Bronchus fibroblast of lung (primary cell): ENCODE results near the gene SELENOO. TPM values are rescaled to one million over a fixed set of nuclear protein-coding genes. Genes with fewer than 3 reads are reported as not detected.

ENCODE experiments used
- total RNA-seq: library from RNA; depleted of rRNA; stranded (reverse); fragments of >200 nt; gene quantifications from 2 replicates; pipeline ENCODE4 v1.2.3, GENCODE V29; 2015

SELENOO gene, protein sequence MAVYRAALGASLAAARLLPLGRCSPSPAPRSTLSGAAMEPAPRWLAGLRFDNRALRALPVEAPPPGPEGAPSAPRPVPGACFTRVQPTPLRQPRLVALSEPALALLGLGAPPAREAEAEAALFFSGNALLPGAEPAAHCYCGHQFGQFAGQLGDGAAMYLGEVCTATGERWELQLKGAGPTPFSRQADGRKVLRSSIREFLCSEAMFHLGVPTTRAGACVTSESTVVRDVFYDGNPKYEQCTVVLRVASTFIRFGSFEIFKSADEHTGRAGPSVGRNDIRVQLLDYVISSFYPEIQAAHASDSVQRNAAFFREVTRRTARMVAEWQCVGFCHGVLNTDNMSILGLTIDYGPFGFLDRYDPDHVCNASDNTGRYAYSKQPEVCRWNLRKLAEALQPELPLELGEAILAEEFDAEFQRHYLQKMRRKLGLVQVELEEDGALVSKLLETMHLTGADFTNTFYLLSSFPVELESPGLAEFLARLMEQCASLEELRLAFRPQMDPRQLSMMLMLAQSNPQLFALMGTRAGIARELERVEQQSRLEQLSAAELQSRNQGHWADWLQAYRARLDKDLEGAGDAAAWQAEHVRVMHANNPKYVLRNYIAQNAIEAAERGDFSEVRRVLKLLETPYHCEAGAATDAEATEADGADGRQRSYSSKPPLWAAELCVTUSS
- total RNA-seq = 22.7 and 24.9 TPM in 2 replicates

DNA sequence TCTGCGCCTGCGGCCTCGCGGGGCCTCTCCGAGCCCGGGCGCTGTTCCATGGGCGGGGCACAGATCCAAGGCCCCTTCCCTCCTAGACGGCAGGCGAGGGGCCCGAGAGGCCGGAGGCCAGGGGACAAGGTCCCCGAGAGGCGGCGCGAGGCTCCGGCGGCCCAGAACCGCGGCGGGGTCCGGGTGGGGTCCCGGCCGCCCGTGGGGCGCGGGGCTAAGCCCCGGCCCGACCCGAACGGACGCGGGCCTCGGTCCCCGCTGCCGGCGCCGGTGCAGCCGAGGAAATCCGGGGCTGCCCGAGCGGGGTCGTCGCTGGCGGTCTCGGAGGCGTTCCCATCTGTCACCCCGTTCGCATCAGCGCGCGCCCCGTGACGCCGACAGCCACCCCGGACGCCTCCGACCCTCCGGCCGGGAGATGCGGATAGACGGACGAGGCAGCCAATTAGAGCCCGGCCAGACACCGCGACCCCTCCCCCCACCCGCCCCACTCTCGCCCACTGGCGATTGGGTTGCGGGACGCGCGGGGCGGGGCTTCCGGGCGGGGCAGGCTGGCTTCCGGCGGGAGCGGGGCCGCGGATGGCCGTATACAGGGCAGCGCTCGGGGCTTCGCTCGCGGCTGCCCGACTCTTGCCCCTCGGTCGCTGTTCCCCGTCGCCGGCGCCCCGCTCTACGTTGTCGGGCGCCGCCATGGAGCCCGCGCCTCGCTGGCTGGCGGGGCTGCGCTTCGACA is at the start of gene SELENOO:
TSS of gene SELENOO (plus strand) at position 551 of the 730 bp plus-strand sequence. CDS start at position 577, 26 bp downstream.

DNA sequence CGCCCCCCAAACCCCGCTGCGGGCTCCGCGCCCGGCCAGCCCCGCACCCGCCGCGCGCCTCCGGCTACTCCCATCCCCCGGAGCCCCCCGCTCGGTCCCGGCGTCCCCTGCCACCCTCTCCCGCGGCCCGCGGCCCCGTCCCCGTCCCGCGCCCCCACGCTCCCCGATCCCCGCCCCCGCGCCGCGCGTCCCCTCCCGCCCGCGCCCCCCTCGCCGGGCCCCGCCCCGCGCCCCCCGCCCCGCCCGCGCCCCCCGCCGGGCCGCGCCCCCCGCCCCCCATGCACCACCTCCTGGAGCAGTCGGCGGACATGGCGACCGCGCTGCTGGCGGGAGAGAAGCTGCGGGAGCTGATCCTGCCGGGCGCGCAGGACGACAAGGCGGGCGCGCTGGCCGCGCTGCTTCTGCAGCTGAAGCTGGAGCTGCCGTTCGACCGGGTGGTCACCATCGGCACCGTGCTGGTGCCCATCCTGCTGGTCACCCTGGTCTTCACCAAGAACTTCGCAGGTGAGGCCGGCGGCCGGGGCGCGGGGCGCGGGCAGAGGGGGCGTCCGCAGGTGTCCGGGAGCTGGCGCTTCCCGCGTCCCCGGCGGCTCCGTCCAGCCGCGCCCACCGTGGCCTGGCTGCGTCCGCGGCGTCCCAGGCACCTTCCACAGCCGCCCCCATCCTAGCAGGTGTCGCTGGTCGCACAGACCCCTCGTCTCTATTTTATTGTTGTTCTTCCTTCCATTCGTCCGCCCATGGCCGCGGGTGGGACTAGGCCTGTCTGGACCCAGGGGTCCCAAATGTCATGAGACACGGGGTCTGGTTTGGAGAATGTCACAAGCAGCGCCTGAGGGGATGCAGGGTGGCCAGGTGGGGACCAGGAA is 30.1 kb upstream of the SELENOO start, which contains the start of gene PANX2:
TSS of gene PANX2 (plus strand) at position 279 of the 866 bp plus-strand sequence. CDS start at position 279, 0 bp downstream.

DNA sequence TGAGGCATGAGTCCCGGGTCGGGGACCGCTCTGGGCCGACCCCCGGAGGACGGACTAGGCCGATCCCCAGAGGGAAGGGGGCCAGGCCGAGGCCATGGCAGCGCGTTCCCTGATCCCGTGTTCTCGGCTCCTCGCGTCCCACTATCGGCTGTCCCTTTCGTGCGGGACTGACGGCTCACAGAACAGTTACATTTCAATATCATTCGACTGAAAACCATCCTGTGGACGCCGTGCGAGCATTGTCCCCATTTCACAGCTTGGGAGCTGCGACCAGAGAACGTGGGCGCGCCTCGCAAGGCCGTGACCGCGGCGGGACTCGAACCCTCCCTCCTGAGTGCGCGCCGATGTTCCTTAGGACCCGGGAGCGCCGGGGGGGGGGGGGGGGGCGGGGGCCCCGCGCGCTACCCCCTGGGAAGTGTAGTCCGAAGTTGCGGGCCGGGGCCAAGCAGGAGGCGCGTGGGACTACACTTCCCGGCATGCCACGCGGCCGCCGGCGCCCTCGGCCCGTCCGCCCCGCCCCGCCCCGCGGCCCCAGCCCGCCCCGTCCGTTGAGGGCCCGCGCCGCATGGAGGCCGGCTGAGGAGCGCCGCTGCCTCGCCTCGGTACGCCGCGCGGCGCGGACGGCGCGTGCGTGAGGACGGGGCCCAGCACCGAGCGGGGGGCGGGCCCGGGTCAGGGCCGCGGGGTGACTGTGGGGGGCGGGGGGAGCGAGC is 15.3 kb upstream of the SELENOO start, which contains the start of gene TRABD:
TSS of gene TRABD (plus strand) at position 539 of the 713 bp plus-strand sequence. CDS start 7,148 bp downstream, outside the sequence.

DNA sequence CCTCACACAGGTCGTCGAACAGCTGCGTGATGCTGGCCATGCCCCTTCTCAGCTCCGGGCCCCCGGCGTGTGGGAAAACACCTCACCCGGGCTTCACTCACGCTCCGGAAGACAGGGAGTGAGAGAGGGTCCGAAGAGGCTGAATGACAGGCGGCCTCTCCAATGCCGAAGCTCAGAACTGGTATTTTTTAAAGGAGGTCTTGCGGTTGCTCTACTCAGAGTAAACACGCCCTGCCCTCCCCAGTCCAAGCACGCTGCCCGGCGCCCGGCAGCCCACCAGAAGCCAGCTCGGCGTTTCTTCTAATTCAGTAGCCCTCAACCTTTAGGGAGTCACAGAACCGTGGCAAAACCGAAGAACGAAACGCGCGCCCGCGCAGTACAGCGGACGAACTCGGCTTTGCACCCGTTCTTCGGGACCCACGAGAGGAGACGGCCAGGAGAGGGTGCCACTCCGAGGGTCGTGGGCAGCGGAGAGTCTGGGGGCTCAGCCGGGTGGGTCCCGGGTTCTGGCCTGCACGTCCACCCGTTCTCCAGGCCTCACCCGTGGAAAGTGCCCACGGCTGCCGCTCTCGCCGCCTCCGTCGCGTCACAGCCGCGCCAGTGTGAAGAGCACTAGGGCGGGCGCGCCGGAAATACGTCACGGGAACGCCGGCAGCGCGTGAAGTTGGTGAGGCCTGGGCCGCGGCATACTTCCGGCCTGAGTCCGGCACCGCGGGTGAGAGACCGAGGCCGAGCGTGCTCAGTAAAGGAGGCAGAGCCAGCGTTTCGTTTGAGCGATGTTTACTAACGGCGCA is 43.8 kb downstream of the SELENOO start, which contains the start of gene TUBGCP6:
TSS of gene TUBGCP6 (minus strand) at position 604 of the 794 bp plus-strand sequence. CDS start at position 40, 564 bp downstream.

DNA sequence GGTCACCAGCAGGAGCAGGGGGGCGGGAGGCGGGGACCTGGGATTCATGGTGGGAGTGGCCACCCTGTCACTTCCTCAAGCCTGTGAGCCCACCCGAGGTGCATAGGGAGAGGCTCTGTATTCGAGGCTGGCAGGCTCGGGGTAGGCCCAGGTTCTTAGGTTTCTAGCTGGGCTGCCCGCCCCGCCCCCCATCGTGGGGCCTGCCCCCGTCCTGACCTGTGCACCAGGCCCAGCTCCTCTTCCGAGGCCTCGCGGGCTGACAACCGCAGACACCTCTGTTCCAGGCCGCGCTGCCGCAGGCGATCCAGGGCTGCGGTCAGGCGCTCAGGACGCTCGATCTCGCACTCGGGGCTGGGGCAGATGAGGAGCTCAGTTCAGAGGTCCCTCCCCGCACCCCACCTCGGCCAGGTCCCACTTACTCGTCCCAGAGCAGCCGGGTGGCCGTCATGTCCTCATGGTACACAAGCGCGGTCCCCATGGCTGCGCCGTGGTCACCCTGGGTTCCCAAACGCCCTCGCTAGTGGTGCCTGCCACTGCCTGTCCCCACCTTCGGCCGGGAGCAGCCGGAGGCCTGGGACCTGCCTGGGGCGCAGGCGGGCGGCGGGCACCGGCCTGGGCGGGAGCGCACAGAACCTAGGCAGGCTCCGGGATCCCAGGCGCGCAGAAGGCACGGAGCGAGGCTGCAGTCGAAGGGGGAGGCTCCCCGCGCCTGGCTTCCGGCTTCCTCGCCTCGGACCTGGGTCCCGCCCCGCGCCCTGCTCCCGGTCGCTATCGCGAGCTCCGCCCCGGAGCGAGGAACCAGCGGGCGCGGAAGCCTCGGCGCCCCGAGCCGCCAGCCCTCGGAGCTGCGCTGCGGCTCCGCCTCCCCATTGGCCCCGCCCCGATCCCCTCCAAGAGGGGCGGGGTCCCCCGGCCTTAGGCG is 50.0 kb downstream of the SELENOO start, which contains the start of gene HDAC10:
TSS of gene HDAC10 (minus strand) at position 711 of the 922 bp plus-strand sequence. CDS start at position 478, 233 bp downstream.

DNA sequence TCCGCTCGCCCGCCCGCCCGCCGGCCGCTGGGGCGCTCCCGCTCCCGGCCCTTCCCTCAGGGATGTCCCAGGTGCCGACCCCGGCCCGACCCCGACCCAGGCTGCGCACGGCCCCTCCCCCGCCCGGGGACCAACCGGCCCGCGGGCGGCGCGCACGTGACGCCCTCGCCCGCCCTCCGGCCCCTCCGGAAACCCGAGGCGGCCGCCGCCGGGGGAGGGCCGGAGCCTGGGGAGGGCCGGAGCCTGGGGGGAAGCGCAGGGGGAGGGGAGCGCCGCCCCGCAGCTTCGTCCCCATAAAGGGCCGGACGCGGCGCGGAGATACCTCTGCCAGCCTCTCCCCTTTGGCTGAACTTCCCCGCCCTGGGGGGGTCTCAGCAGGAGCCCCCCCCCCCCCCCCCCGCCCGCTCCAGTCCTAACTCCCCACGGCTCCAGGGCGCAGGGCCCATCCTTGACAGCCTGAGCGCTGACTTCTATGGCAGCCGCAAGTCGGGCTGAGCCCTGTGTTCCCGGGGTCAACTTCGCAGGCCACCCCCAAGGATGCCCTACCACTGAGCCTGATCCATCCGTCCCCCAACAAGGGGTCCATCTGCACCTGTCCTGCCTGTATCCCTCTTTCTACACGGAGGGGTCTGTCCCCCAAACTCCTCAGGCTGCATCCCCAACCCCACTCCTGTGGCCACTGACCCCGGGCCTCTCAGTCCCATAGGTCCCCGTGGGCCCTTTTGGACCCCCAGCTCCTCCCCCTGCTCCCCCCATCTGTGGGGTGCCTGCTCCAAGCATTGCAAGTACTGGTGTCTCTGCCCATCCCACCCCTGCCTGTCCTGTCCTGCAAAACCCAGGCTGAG is 61.0 kb downstream of the SELENOO start, which contains the start of gene MAPK12:
TSS of gene MAPK12 (minus strand) at position 69 of the 845 bp plus-strand sequence. CDS start 174 bp downstream, outside the sequence.

Other genes with a start within 250 kb of the SELENOO start
- 38.2 and 39.8 TPM in 2 replicates for gene PIM3, start 240.2 kb upstream of the SELENOO start, total RNA-seq
- gene IL17REL, start 188.2 kb upstream of the SELENOO start, total RNA-seq = not detected in 2 replicates
- not detected in 2 replicates for gene TTLL8, start 142.7 kb upstream of the SELENOO start, total RNA-seq
- not detected in 2 replicates for gene MLC1, start 115.6 kb upstream of the SELENOO start, total RNA-seq
- 0.67 and 1.6 TPM in 2 replicates for gene MOV10L1, start 111.0 kb upstream of the SELENOO start, total RNA-seq
- 0.17 and 0.45 TPM in 2 replicates for gene PANX2, start 30.3 kb upstream of the SELENOO start, total RNA-seq
- 35.8 and 37.5 TPM in 2 replicates for gene TRABD, start 15.1 kb upstream of the SELENOO start, total RNA-seq
- gene TUBGCP6, start 44.0 kb downstream of the SELENOO start, total RNA-seq = 18.1 and 22.0 TPM in 2 replicates
- 12.8 and 18.5 TPM in 2 replicates for gene HDAC10, start 50.3 kb downstream of the SELENOO start, total RNA-seq
- gene MAPK12, start 60.7 kb downstream of the SELENOO start, total RNA-seq = 32.1 and 32.3 TPM in 2 replicates
- 4.4 and 5.5 TPM in 2 replicates for gene MAPK11, start 69.4 kb downstream of the SELENOO start, total RNA-seq
- gene PLXNB2, start 106.6 kb downstream of the SELENOO start, total RNA-seq = 100 and 107 TPM in 2 replicates
- 1.2 and 1.3 TPM in 2 replicates for gene DENND6B, start 126.0 kb downstream of the SELENOO start, total RNA-seq
- gene PPP6R2, start 142.3 kb downstream of the SELENOO start, total RNA-seq = 38.1 and 40.5 TPM in 2 replicates